C4-2B (cell line): ENCODE data around the gene CDR2L.

Experiments
- ZFX ChIP-seq: fragments of 450-650 bp; IDR thresholded peaks from 2 replicates; pipeline ENCODE4 v1.6.1; 2017
- TF ChIP-seq, protein P1 (sequence below): fragments of 450-650 bp; conservative IDR thresholded peaks from 2 replicates; pipeline ENCODE4 v1.5.1; 2017; ENCODE audit warnings: mild to moderate bottlenecking

GRCh38 chr17:74963656-74964055, 23.8 kb upstream of the CDR2L start:
- TF ChIP-seq, protein P1, sequence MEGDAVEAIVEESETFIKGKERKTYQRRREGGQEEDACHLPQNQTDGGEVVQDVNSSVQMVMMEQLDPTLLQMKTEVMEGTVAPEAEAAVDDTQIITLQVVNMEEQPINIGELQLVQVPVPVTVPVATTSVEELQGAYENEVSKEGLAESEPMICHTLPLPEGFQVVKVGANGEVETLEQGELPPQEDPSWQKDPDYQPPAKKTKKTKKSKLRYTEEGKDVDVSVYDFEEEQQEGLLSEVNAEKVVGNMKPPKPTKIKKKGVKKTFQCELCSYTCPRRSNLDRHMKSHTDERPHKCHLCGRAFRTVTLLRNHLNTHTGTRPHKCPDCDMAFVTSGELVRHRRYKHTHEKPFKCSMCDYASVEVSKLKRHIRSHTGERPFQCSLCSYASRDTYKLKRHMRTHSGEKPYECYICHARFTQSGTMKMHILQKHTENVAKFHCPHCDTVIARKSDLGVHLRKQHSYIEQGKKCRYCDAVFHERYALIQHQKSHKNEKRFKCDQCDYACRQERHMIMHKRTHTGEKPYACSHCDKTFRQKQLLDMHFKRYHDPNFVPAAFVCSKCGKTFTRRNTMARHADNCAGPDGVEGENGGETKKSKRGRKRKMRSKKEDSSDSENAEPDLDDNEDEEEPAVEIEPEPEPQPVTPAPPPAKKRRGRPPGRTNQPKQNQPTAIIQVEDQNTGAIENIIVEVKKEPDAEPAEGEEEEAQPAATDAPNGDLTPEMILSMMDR, result no peak
- no peak for TF ChIP-seq ZFX
